GM18868 (cell line): ENCODE measurements around the gene TLR9.

Experiments
- ATAC-seq: cut with Tn5 transposase; IDR thresholded peaks from one replicate; pipeline ENCODE4 v1.9.1; 2021; ENCODE audit warnings: mild to moderate bottlenecking, moderate library complexity; ENCODE audit not compliant: unreplicated experiment

TLR9 gene

DNA sequence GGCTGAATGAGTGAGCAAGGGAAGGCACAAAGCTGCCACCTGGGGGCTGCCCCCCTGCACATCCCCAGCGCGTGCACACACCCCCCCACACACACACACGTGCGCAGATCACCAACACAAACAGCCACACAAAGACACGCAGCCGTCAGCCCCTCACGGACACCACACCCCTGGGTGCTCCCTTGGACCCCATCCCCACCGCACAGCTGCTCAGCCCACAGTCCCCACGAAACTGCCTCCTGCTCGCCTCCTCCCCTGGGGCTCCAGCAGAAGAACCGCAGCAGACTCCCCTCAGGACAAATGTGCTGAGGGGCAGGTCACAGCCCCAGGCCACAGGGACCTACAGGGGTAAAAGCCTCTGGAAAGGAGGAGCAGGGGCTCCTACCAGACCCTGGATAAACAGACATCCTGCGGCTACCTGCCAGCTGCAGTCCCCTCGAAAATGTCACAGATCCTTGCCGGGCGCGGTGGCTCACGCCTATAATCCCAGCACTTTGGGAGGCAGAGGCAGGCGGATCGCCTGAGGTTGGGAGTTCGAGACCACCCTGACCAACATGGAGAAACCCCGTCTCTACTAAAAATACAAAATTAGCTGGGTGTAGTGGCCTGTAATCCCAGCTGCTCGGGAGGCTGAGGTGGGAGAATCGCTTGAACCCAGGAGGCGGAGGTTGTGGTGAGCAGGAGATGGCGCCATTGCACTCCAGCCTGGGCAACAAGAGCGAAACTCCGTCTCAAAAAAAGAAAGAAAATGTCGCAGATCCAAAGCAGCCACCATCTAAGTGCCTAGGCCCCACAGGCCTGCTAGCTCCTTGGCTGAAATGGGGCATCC is 7.0 kb upstream of the TLR9 start:
- no peak for ATAC-seq

GRCh38 chr3:52231502-52232278 is 6.2 kb upstream of the TLR9 start:
- peak; percentile 41 for ATAC-seq

GRCh38 chr3:52230889-52231499 is 5.5 kb upstream of the TLR9 start:
- no peak for ATAC-seq

GRCh38 chr3:52230461-52230860 is 5.0 kb upstream of the TLR9 start:
- no peak for ATAC-seq

DNA sequence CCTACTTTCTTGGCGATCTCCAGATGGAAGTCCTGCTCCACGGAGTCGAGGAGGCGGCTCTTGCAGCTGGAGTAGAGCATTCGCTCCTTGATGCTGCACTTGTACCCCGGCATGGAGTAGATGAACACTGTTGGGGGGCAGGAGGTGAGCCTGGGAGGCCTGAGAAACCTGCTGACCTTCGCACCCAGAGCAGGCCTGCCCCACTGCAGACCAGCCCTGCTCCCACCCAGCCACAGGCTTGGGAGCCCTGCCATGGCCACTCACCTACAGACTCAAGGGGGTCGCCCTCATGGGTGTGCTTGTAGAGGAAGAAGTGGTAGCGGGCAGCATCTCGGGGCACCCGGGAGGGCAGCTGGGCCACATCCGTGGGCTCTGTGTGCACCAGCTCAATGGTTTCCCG is 4.2 kb upstream of the TLR9 start:
- ATAC-seq, result no peak

GRCh38 chr3:52228751-52229291 is 3.4 kb upstream of the TLR9 start:
- no peak for ATAC-seq

DNA sequence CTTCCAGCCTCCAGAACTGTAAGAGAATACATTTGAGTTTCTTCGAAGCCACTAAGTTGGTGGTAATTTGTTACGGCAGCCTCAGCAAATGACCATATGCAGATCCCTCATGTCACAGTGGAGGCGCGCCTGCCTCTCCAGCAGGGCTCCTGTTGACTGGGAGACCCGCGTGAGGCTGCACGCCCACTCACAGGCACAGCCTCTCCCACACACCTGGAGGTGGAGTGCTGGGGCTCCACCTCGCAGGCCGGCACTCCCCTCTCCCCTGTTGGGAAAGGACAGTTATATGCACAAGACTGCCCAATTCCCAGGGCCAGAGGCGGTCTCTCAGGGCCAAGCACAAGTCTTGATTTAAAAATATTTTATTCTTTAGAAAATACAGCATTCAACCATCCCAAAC is 2.8 kb upstream of the TLR9 start:
- ATAC-seq, result no peak

DNA sequence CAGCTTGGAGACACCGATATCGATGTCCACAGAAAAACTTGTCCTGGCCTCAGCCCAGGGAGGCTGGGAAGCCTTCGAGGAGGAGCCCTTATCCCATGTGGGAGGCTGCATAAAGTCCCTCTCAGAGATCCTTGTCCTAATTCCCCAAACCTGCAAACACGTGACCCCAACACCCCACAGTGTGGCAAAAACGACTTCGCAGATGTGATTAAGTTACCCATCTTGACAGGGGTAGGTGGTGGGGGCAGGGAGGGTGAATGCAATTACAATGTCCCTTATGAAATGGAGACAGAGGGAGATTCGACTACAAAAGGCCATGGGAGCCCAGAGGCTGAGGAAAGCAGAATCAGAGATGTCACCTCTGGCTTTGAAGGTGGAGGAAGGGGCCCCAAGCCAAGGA is 2.3 kb upstream of the TLR9 start:
- ATAC-seq, result no peak

DNA sequence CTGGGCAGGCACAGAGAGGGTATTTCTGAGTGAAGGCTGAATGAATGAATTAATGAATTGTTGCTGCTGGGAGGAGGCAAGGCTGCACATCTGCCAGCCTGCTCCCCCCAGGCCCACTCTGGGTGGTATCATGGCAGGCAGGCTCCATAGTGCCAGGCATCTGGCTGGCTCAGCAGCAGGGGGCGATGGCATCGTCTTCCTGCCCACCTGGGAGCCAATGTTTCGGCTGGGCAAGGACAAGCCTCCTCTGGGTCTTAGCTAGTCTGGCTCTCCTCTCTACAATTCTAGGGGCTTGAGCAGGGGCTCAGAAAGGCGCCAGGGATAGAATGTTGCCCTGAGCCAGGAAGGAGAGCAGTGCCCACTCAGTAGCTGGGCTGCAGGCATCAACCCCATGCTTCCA is 1.7 kb upstream of the TLR9 start:
- ATAC-seq, result no peak

- peak; percentile 4 for ATAC-seq
Observed at GRCh38 chr3:52226229-52226817, 878 bp upstream of the TLR9 start.

DNA sequence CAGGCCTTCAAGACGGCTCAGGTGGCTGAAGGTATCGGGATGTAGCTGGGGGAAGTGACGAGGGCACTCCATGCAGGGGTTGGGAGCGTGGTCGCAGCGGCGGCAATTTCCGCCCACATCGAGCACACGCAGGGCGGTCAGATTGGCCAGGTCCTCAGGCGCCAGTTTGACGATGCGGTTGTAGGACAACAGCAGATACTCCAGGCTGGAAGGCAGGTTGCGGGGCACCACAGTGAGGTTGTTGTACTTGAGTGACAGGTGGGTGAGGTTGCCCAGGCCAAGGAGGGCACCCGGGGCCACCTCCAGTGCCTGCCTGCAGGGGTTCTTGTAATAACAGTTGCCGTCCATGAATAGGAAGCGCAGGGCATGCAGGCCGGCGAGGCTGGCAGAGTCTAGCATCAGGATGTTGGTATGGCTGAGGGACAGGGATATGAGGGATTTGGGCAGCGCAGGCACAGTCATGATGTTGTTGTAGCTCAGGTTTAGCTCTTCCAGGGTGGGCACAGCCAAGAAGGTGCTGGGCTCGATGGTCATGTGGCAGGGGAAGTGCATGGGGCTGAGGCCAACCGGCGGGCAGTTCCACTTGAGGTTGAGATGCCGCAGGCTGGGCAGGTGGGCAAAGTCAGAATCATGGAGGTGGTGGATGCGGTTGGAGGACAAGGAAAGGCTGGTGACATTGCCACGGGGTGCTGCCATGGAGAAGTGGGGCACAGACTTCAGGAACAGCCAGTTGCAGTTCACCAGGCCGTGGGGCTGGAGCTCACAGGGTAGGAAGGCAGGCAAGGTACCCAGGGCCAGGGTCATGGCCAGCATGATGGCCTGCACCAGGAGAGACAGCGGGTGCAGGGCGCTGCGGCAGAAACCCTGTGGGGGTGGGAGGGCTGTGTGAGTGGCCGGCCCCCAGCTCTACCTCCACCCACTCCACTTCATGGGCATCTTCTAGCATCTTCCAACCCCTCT is 1.7 kb downstream of the TLR9 start:
- no peak for ATAC-seq

GRCh38 chr3:52222319-52223221 is 2.9 kb downstream of the TLR9 start:
- ATAC-seq, result no peak

GRCh38 chr3:52221563-52222318 is 3.7 kb downstream of the TLR9 start:
- no peak for ATAC-seq

- no peak for ATAC-seq
Observed at GRCh38 chr3:52221141-52221562, 4.3 kb downstream of the TLR9 start.

DNA sequence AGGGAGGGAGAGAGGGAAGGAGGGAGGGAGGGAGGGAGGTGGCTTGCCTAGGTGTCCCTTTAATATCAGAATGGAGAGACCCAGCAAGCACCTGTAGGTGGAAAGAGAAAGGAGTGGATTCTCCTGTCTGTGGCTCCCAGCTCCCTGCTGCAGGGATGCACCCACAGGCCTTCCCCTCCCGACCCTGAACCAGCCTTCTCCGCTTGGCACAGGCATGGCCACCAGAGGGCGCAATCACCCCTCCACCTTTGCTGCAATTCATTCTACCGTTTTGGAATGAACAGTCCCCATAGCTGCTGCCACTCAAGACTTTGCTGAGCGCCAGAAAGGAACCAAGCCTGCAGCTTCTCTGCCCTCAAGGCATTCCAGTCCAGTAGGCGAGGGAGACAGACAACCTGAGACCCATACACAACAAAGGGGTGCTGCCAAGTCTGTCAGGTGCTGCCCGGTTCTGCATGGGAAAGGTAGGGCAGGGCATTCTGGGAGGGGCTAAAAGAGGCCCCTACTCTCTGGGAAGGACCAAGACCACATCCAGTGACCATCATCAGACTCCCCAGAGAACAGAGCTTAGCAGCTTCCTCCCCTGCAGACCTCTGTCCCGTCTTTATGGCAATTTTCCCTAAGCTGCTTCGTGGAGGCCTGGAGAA is 4.9 kb downstream of the TLR9 start:
- peak; percentile 62 for ATAC-seq

DNA sequence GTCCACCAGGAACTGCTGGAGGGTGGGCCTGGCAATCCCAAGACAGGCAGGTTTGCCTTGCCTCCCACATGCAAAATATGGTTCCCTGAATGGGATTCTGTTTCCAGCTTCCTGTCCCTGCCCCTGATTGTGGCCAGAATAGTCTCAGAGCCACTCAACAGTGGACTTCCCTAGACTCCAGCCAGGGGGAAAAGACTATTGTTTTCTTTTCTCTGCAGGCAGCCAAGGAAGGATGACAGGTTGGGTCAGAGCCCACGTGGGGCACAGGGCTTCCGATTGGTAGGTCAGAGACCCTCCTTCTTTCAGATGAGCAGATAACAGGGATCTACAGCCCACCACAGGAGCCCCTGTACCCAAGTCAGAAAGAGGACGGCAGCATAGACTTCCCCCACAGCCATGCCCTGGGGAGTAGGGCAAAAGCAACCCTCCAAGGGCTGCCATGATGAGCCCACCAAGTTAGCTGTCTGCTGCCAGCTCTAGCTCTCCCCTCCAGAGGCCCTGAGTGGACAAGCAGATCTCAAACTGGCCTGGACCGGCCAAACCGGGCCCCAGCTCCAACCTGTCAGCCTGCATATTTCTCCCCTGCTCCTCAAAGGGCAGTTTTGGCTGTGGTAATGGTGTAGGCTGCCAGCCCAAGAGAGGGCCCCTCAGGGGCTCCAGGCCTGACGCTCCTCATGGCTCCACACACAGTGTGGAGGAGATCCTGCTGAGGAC is 6.4 kb downstream of the TLR9 start:
- no peak for ATAC-seq

- ATAC-seq, result no peak
Observed at GRCh38 chr3:52218454-52218853, 7.0 kb downstream of the TLR9 start.
